ENCODE measurements around the gene PRMT1. TPM values are rescaled to one million over a fixed set of nuclear protein-coding genes. Genes with fewer than 3 reads are reported as not detected.

Gene PRMT1
- total and polyA plus RNA-seq, 4 donors = 35.1 to 67.2 (median 53.8) TPM

DNA sequence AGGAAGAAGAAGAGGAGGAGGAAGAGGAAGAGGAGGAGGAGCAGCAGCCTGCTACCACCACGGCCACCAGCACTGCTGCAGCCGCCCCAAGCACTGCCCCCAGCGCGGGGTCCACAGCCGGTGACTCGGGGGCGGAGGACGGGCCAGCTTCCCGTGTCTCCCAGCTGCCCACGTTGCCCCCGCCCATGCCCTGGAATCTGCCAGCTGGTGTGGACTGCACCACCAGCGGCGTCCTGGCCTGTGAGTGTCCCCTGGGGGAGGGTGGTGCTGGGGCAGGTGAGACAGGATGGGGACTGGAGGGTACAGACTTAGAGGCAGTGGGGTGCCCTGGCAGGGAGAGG lies 23.6 kb upstream of the PRMT1 start:
- Histone ChIP-seq H3K27me3 (ENCODE audit: control insufficient read depth in 4 of 4, insufficient read depth in 4 of 4, low read length in 3 of 4) (no peaks in the 10 kb centered on the region), H3K9ac (ENCODE audit: low read depth in 1 of 2, low read length in 2 of 2) (no peak overlapping the region), H3K36me3 (ENCODE audit: control insufficient read depth in 4 of 4, insufficient read depth in 3 of 4, low read depth in 1 of 4, low read length in 3 of 4) (peaks cover 31 to 77% (median 42%) of the 10 kb centered on the region in 4 donors), H3K27ac (ENCODE audit: low read depth in 1 of 2, low read length in 2 of 2) (no peak overlapping the region), H3K9me3 (ENCODE audit: control insufficient read depth in 4 of 4, low read length in 3 of 4) (no peaks in the 10 kb centered on the region), H3K4me1 (ENCODE audit: control insufficient read depth in 4 of 4, insufficient read depth in 4 of 4, low read length in 3 of 4) (no peaks in the 10 kb centered on the region), H3K4me3 (ENCODE audit: low read depth in 1 of 3, low read length in 3 of 3) (no peak overlapping the region)
- 94% methylated on average over 13 of the region's 13 CpGs for WGBS
- DNase-seq (ENCODE audit: low spot score) = no peak
- TF ChIP-seq HNF4A (conservative IDR thresholded peaks at IDR 0.05) (no peak), EGR1 (IDR thresholded peaks at IDR 0.05; ENCODE audit: low read depth in 2 of 2) (no peak), FOXA1 (IDR thresholded peaks at IDR 0.05) (no peak), HNF4G (IDR thresholded peaks at IDR 0.05) (no peak), FOXA2 (IDR thresholded peaks at IDR 0.05) (no peak), GABPA (IDR thresholded peaks at IDR 0.05 in 1 of 2, conservative IDR thresholded peaks at IDR 0.05 in 1 of 2) (no peak), NR2F2 (IDR thresholded peaks at IDR 0.05) (no peak), JUND (IDR thresholded peaks at IDR 0.05) (no peak), SP1 (IDR thresholded peaks at IDR 0.05) (no peak), RAD21 (IDR thresholded peaks at IDR 0.05) (no peak), RXRA (IDR thresholded peaks at IDR 0.05) (no peak), ATF3 (IDR thresholded peaks at IDR 0.05) (no peak), TAF1 (conservative IDR thresholded peaks at IDR 0.05) (no peak), YY1 (IDR thresholded peaks at IDR 0.05) (no peak)
- TF ChIP-seq, protein P1, sequence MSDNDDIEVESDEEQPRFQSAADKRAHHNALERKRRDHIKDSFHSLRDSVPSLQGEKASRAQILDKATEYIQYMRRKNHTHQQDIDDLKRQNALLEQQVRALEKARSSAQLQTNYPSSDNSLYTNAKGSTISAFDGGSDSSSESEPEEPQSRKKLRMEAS (IDR thresholded peaks at IDR 0.05) = no peak
- TF ChIP-seq, protein P2, sequence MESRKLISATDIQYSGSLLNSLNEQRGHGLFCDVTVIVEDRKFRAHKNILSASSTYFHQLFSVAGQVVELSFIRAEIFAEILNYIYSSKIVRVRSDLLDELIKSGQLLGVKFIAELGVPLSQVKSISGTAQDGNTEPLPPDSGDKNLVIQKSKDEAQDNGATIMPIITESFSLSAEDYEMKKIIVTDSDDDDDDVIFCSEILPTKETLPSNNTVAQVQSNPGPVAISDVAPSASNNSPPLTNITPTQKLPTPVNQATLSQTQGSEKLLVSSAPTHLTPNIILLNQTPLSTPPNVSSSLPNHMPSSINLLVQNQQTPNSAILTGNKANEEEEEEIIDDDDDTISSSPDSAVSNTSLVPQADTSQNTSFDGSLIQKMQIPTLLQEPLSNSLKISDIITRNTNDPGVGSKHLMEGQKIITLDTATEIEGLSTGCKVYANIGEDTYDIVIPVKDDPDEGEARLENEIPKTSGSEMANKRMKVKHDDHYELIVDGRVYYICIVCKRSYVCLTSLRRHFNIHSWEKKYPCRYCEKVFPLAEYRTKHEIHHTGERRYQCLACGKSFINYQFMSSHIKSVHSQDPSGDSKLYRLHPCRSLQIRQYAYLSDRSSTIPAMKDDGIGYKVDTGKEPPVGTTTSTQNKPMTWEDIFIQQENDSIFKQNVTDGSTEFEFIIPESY (IDR thresholded peaks at IDR 0.05) = no peak
- TF ChIP-seq, protein P3, sequence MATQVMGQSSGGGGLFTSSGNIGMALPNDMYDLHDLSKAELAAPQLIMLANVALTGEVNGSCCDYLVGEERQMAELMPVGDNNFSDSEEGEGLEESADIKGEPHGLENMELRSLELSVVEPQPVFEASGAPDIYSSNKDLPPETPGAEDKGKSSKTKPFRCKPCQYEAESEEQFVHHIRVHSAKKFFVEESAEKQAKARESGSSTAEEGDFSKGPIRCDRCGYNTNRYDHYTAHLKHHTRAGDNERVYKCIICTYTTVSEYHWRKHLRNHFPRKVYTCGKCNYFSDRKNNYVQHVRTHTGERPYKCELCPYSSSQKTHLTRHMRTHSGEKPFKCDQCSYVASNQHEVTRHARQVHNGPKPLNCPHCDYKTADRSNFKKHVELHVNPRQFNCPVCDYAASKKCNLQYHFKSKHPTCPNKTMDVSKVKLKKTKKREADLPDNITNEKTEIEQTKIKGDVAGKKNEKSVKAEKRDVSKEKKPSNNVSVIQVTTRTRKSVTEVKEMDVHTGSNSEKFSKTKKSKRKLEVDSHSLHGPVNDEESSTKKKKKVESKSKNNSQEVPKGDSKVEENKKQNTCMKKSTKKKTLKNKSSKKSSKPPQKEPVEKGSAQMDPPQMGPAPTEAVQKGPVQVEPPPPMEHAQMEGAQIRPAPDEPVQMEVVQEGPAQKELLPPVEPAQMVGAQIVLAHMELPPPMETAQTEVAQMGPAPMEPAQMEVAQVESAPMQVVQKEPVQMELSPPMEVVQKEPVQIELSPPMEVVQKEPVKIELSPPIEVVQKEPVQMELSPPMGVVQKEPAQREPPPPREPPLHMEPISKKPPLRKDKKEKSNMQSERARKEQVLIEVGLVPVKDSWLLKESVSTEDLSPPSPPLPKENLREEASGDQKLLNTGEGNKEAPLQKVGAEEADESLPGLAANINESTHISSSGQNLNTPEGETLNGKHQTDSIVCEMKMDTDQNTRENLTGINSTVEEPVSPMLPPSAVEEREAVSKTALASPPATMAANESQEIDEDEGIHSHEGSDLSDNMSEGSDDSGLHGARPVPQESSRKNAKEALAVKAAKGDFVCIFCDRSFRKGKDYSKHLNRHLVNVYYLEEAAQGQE (IDR thresholded peaks at IDR 0.05) = no peak
- TF ChIP-seq, protein P4, sequence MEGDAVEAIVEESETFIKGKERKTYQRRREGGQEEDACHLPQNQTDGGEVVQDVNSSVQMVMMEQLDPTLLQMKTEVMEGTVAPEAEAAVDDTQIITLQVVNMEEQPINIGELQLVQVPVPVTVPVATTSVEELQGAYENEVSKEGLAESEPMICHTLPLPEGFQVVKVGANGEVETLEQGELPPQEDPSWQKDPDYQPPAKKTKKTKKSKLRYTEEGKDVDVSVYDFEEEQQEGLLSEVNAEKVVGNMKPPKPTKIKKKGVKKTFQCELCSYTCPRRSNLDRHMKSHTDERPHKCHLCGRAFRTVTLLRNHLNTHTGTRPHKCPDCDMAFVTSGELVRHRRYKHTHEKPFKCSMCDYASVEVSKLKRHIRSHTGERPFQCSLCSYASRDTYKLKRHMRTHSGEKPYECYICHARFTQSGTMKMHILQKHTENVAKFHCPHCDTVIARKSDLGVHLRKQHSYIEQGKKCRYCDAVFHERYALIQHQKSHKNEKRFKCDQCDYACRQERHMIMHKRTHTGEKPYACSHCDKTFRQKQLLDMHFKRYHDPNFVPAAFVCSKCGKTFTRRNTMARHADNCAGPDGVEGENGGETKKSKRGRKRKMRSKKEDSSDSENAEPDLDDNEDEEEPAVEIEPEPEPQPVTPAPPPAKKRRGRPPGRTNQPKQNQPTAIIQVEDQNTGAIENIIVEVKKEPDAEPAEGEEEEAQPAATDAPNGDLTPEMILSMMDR (IDR thresholded peaks at IDR 0.05; ENCODE audit: low read depth, low read length, missing input control) = no peak

Data from liver (tissue), 9 donors.